Activated T-helper 1 cell treated with anti-CD3 and anti-CD28 coated beads, Interleukin-12 subunit alpha, Interleukin-12 subunit beta, Interleukin-2, Interleukin-4 antibody, amounts not matched to agents 30 ng/mL and 10 ng/mL and 1 ng/mL, durations not matched to agents 14 hours and 24 hours and 36 hours (primary cell): ENCODE results near the gene TEX14. TPM values are rescaled to one million over a fixed set of nuclear protein-coding genes. Genes with fewer than 3 reads are reported as not detected.

Source experiments
- DNase-seq: peaks from one replicate; pipeline ENCODE4 v3.0.0; 2021; ENCODE audit warnings: low spot score
- H3K27ac Mint-ChIP-seq: one replicate; pipeline ENCODE4 v1.8.0; 2021; ENCODE audit warnings: mild to moderate bottlenecking, mixed read lengths
- H3K27me3 Mint-ChIP-seq: one replicate; pipeline ENCODE4 v1.8.0; 2022; ENCODE audit warnings: mild to moderate bottlenecking, moderate library complexity, mixed read lengths; ENCODE audit not compliant: insufficient read depth
- H3K36me3 Mint-ChIP-seq: one replicate; pipeline ENCODE4 v1.8.0; 2021; ENCODE audit warnings: low read depth, mixed read lengths
- H3K4me1 Mint-ChIP-seq: one replicate; pipeline ENCODE4 v1.8.0; 2021; ENCODE audit warnings: low read depth, mixed read lengths
- H3K4me3 Mint-ChIP-seq: one replicate; pipeline ENCODE4 v1.8.0; 2021; ENCODE audit warnings: mild to moderate bottlenecking, moderate library complexity, mixed read lengths
- H3K9me3 Mint-ChIP-seq: one replicate; pipeline ENCODE4 v1.8.0; 2021; ENCODE audit warnings: mixed read lengths
- intact Hi-C: fragments of 100-400 bp; cut with micrococcal nuclease; formaldehyde crosslinking; loops from one replicate; pipeline ENCODE4 v1.15.1; 2024
- total RNA-seq: library from RNA; stranded (reverse); gene quantifications from 2 replicates; pipeline ENCODE4 v1.2.3, GENCODE V29; 2022

Gene TEX14
- total RNA-seq, 1 donor from 2014 or later, result 0.13 TPM

DNA sequence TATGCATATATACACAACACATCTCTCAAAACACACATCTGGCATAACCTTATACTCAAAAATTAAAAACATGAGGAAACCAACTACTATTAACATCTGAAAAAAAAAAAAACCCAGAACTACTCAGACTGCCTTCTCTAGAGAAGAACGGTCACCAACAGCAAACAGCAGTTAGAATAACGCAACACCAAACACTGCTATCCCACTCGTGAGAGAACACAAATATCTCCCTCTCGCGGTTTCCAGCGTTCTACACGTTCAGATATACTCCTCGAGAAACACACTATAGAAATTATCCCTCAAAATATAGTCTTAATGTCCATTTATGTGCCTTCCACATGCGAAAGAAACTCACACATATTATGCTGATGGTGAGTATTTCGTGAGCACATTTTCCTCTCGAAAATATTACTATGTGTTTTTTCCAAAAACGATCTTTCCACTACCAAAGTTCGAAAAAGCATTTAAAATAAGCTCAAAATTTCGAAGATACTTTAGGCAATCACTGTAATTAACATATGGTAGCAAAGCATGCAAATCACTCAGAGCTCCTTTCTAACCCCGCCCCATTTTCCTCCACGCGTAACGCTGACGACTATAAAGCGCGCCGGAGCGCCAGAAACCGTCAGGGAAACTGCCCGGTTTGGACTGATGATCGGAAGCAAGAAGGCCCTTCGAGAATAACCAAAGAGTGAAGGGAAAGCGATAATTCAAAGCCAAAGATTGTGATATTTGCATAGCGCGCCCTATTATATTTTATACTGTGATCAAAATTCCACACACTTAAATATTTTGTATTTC is 60.1 kb downstream of the TEX14 start:
- no peak overlapping the region for H3K27ac Mint-ChIP-seq
- peak; percentile 96 for DNase-seq
- H3K36me3 Mint-ChIP-seq, result no peaks in the 10 kb centered on the region
- intact Hi-C loops, result loop anchor here (1.0 to 5.0 kb wide), 11 partner anchors 28 to 625 kb away; partner anchors contain the start of genes PRR11, RAD51C, SKA2 and SRSF1
- no peak overlapping the region for H3K4me3 Mint-ChIP-seq
- H3K27me3 Mint-ChIP-seq, result no peaks in the 10 kb centered on the region
- H3K9me3 Mint-ChIP-seq, result no peaks in the 10 kb centered on the region
- peaks cover 4% of the 10 kb centered on the region for H3K4me1 Mint-ChIP-seq

DNA sequence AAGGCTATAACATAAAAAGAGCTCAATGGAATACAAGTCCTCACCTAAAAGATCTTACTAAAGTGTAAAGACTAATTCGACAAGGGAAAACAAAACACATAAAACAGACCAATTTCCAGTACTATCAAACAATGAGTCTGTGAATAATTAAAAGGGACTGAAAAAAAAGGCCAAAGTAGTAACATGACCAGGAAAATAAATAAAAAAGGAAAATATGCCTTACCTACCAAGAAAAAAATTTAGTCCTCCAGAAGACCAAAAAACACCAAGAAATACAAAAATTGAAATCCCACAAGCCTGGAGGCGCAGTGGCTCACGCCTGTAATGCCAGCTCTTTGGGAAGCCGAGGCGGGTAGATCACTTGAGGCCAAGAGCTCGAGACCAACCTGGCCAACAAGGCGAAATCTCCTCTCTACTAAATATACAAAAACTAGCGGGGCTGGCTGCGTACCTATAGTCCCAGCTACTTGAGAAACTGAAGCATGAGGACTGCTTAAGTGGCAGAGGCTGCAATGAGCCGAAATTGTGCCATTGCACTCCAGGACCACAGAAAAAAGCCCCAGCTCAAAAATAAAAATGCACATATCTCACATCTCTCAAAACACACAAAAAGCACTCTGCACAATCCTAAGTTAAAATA is 60.8 kb downstream of the TEX14 start:
- peak; percentile 57 for DNase-seq
- Mint-ChIP-seq H3K4me3 (peak overlapping the region; percentile 0), H3K27me3 (no peaks in the 10 kb centered on the region)

GRCh38 chr17:58626905-58627304 is 64.9 kb downstream of the TEX14 start:
- Mint-ChIP-seq H3K36me3 (no peaks in the 10 kb centered on the region), H3K4me3 (no peak overlapping the region), H3K27ac (no peak overlapping the region), H3K27me3 (peaks cover 2% of the 10 kb centered on the region), H3K4me1 (no peaks in the 10 kb centered on the region), H3K9me3 (no peaks in the 10 kb centered on the region)
- DNase-seq, result no peak
- intact Hi-C loops, result no loop called here

More for the DNA sequence above, 60.8 kb downstream of the TEX14 start:
- Mint-ChIP-seq H3K27ac (no peak overlapping the region), H3K4me1 (peaks cover 4% of the 10 kb centered on the region), H3K36me3 (no peaks in the 10 kb centered on the region), H3K9me3 (no peaks in the 10 kb centered on the region)
- intact Hi-C loops, result loop anchor here (1.0 to 5.0 kb wide), 10 partner anchors 28 to 624 kb away; partner anchors contain the start of genes PRR11, RAD51C, SKA2 and SRSF1

DNA sequence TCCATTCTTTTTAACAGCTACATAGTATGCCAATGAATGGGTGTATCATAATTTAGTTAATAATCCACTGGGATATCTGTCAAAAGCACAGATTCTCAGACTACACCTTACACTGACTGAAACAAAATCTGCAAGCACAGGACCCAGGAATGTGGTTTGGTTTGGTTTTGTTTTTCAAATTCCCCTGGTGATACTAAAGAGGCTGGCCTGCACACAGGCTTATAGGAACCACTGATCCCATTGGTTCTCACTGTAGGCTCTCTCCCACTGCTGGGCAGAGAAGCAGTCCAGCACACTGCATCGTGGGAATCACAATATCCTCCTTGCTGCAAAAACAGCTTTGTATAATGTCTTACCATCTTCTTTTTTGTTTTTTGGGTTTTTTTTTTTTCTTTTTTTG is 67.1 kb downstream of the TEX14 start:
- Mint-ChIP-seq H3K27me3 (peaks cover 2% of the 10 kb centered on the region), H3K27ac (no peak overlapping the region), H3K4me3 (no peak overlapping the region), H3K9me3 (no peaks in the 10 kb centered on the region), H3K4me1 (no peaks in the 10 kb centered on the region), H3K36me3 (no peaks in the 10 kb centered on the region)
- no peak for DNase-seq
- intact Hi-C loops, result no loop called here

DNA sequence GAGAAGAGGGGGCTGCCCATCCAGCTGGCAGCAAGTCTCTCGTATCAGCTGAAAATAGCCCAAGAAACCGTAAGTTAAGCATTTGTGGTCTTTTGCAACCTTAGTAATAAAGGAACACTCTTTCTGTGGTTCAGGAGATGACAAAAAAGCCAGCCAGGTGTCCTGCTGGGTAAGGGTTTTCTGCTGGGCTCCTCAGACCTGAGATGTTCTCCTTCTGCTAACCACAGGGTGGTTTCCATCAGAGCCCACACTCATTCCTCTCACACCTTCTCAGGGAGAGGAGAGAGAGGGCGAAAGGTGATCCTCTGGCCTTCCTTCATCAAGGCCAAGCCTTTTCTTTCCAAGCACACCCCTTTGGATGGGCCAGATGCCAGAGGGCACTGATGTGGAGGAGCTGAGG is 70.7 kb downstream of the TEX14 start:
- DNase-seq, result no peak

GRCh38 chr17:58618336-58618735 is 73.5 kb downstream of the TEX14 start:
- peaks cover 29% of the 10 kb centered on the region for H3K4me1 Mint-ChIP-seq
- H3K4me3 Mint-ChIP-seq, result no peak overlapping the region
- no peak overlapping the region for H3K27ac Mint-ChIP-seq
- no peaks in the 10 kb centered on the region for H3K9me3 Mint-ChIP-seq
- peaks cover 2% of the 10 kb centered on the region for H3K27me3 Mint-ChIP-seq
- intact Hi-C loops, result no loop called here
- no peak for DNase-seq
- H3K36me3 Mint-ChIP-seq, result no peaks in the 10 kb centered on the region

More for the DNA sequence above, 70.7 kb downstream of the TEX14 start:
- no peak overlapping the region for H3K4me3 Mint-ChIP-seq
- peaks cover 6% of the 10 kb centered on the region for H3K4me1 Mint-ChIP-seq
- intact Hi-C loops, result no loop called here
- H3K9me3 Mint-ChIP-seq, result no peaks in the 10 kb centered on the region
- no peak overlapping the region for H3K27ac Mint-ChIP-seq
- H3K27me3 Mint-ChIP-seq, result peaks cover 2% of the 10 kb centered on the region
- no peaks in the 10 kb centered on the region for H3K36me3 Mint-ChIP-seq

- no peak for DNase-seq
- intact Hi-C loops, result no loop called here
- no peaks in the 10 kb centered on the region for H3K9me3 Mint-ChIP-seq
- H3K4me1 Mint-ChIP-seq, result peaks cover 29% of the 10 kb centered on the region
- H3K4me3 Mint-ChIP-seq, result no peak overlapping the region
- H3K27me3 Mint-ChIP-seq, result no peaks in the 10 kb centered on the region
- H3K36me3 Mint-ChIP-seq, result no peaks in the 10 kb centered on the region
- no peak overlapping the region for H3K27ac Mint-ChIP-seq
Observed at GRCh38 chr17:58617563-58617962, 74.3 kb downstream of the TEX14 start.

GRCh38 chr17:58615768-58616659 is 75.8 kb downstream of the TEX14 start:
- peaks cover 29% of the 10 kb centered on the region for H3K4me1 Mint-ChIP-seq
- peak overlapping the region; percentile 38 for H3K27ac Mint-ChIP-seq
- no peak overlapping the region for H3K4me3 Mint-ChIP-seq
- H3K9me3 Mint-ChIP-seq, result no peaks in the 10 kb centered on the region
- DNase-seq, result no peak
- no peaks in the 10 kb centered on the region for H3K36me3 Mint-ChIP-seq
- no peaks in the 10 kb centered on the region for H3K27me3 Mint-ChIP-seq
- intact Hi-C loops, result no loop called here

DNA sequence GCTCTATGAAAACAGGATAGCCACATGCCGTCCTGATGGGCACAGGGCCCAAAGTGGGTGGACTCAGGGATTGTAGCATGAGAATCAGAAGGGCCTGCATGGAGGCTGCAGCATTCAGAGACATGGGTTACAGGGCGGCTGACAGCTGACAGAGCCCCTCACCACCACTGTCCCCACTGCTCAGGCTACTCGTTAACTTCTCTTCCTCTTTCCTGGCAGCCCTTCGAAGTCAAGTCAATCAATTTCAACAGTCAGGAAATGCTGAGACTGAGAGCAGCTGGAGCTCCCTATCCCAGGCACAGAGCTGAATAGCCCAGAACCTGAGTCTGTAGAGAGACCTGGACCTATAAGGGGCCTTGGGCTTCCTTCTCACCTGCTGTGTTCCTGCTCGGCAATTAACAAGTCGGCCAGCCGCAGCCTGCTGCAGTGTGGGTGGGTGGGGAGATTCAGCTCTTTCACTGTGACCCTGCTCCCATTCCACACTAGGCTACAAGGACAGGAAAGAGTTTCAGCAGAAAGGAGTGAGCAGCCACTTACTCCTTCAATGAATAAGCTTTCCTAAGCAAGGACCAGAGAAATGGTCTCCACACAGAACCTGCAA is 76.9 kb downstream of the TEX14 start:
- Mint-ChIP-seq H3K36me3 (no peaks in the 10 kb centered on the region), H3K27me3 (no peaks in the 10 kb centered on the region), H3K4me3 (no peak overlapping the region), H3K27ac (no peak overlapping the region), H3K4me1 (peaks cover 29% of the 10 kb centered on the region), H3K9me3 (no peaks in the 10 kb centered on the region)
- DNase-seq, result no peak
- intact Hi-C loops, result no loop called here

GRCh38 chr17:58611331-58611730 is 80.5 kb downstream of the TEX14 start:
- H3K4me1 Mint-ChIP-seq, result peaks cover 23% of the 10 kb centered on the region
- intact Hi-C loops, result no loop called here
- no peaks in the 10 kb centered on the region for H3K27me3 Mint-ChIP-seq
- H3K27ac Mint-ChIP-seq, result no peak overlapping the region
- H3K9me3 Mint-ChIP-seq, result no peaks in the 10 kb centered on the region
- no peaks in the 10 kb centered on the region for H3K36me3 Mint-ChIP-seq
- H3K4me3 Mint-ChIP-seq, result no peak overlapping the region
- DNase-seq, result no peak

DNA sequence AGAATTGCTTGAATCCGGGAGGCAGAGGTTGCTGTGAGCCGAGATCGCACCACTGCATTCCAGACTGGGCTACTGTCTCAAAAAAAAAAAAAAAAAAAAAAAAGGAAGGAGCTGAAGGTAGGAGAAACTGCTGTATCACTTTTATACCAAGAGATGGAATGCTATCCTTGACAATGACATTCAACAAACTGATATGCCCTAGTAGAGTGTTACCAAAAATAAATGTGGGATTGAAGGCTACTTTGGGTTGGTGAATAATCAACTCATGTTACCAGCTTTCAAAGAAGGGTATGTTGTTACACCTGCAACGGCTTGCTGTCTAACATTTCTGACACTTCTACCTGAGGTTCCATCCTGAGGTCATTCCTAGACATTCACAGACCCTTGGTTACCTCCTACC is 84.9 kb downstream of the TEX14 start:
- Mint-ChIP-seq H3K4me3 (no peak overlapping the region), H3K4me1 (peaks cover 10% of the 10 kb centered on the region), H3K27me3 (no peaks in the 10 kb centered on the region), H3K9me3 (no peaks in the 10 kb centered on the region), H3K27ac (no peak overlapping the region), H3K36me3 (no peaks in the 10 kb centered on the region)
- DNase-seq, result no peak
- intact Hi-C loops, result no loop called here

- H3K4me3 Mint-ChIP-seq, result no peak overlapping the region
- H3K27me3 Mint-ChIP-seq, result no peaks in the 10 kb centered on the region
- H3K9me3 Mint-ChIP-seq, result no peaks in the 10 kb centered on the region
- no peak for DNase-seq
- peaks cover 10% of the 10 kb centered on the region for H3K4me1 Mint-ChIP-seq
- H3K36me3 Mint-ChIP-seq, result no peaks in the 10 kb centered on the region
- intact Hi-C loops, result no loop called here
- H3K27ac Mint-ChIP-seq, result no peak overlapping the region
Observed at GRCh38 chr17:58605986-58606385, 85.9 kb downstream of the TEX14 start.
